IMR-90 (cell line): Measurements from ENCODE around the gene OR2C1. TPM values are rescaled to one million over a fixed set of nuclear protein-coding genes. Genes with fewer than 3 reads are reported as not detected.

Experiments
- ATAC-seq: fragments of 200-7000 bp; cut with Tn5 transposase; 2 replicates; pipeline ENCODE4 v1.9.1; 2020; ENCODE audit warnings: low read depth, mild to moderate bottlenecking, moderate library complexity
- BruUV-seq: library from RNA; stranded (reverse); fragments of 400-500 nt; replicated peaks from 2 replicates; lab custom pipeline; 2021; lab: Mats Ljungman, UMichigan
- CTCF ChIA-PET: fragments of 300-600 bp; formaldehyde crosslinking; extraction: SDS; loops from one replicate; lab custom pipeline; 2021; ENCODE audit warnings: antibody characterized with exemption; lab: Yijun Ruan, JAX
- POLR2A ChIA-PET: fragments of 300-600 bp; sonication (Branson Sonifier 250); formaldehyde crosslinking; loops from one replicate; lab custom pipeline; 2022; ENCODE audit warnings: antibody characterized with exemption; ENCODE audit not compliant: unreplicated experiment; lab: Charles Lee
- DNase-seq: peaks from one replicate; pipeline ENCODE4 v3.0.0; 2013
- H2AFZ ChIP-seq: replicated peaks from 2 replicates; pipeline ENCODE3; 2013; ENCODE audit warnings: low read length, mild to moderate bottlenecking; ENCODE audit not compliant: poor library complexity
- H2AK5ac ChIP-seq: 2 replicates; pipeline ENCODE4 v1.6.1; 2013; ENCODE audit warnings: low read depth, low read length, inconsistent platforms
- H2AK9ac ChIP-seq: replicated peaks from 2 replicates; pipeline ENCODE3; 2013; ENCODE audit warnings: mild to moderate bottlenecking, low read depth, low read length, moderate library complexity; ENCODE audit not compliant: poor library complexity
- H2BK120ac ChIP-seq: 2 replicates; pipeline ENCODE4 v1.6.1; 2013; ENCODE audit warnings: low read depth, low read length, inconsistent platforms
- H2BK15ac ChIP-seq: 3 replicates; pipeline ENCODE4 v1.6.1; 2013; ENCODE audit warnings: low read depth, low read length, inconsistent platforms
- H2BK20ac ChIP-seq: 2 replicates; pipeline ENCODE4 v1.6.1; 2013; ENCODE audit warnings: low read depth, mild to moderate bottlenecking, inconsistent platforms, low read length, moderate library complexity
- H2BK5ac ChIP-seq: 2 replicates; pipeline ENCODE4 v1.6.1; 2013; ENCODE audit warnings: mild to moderate bottlenecking, low read depth, low read length, inconsistent platforms; ENCODE audit not compliant: poor library complexity, severe bottlenecking
- H3K14ac ChIP-seq: replicated peaks from 2 replicates; pipeline ENCODE4 v1.6.1; 2013; ENCODE audit warnings: low read depth, low read length, inconsistent platforms
- H3K18ac ChIP-seq: 2 replicates; pipeline ENCODE4 v1.6.1; 2013; ENCODE audit warnings: low read depth, low read length, control low read depth
- H3K23ac ChIP-seq: 2 replicates; pipeline ENCODE4 v1.6.1; 2013; ENCODE audit warnings: low read depth, low read length, inconsistent platforms
- H3K27ac ChIP-seq: 2 replicates; pipeline ENCODE4 v1.5.1; 2013; ENCODE audit warnings: mild to moderate bottlenecking, control low read depth, low read length; ENCODE audit not compliant: insufficient read depth
- H3K27me3 ChIP-seq: 2 replicates; pipeline ENCODE4 v1.6.1; 2013; ENCODE audit warnings: low read length; ENCODE audit not compliant: control insufficient read depth, insufficient read depth
- H3K36me3 ChIP-seq: 2 replicates; pipeline ENCODE4 v1.6.1; 2013; ENCODE audit warnings: low read length, mixed read lengths; ENCODE audit not compliant: control insufficient read depth, insufficient read depth
- H3K4ac ChIP-seq: 2 replicates; pipeline ENCODE4 v1.6.1; 2013; ENCODE audit warnings: low read depth, low read length, inconsistent platforms
- H3K4me1 ChIP-seq: 2 replicates; pipeline ENCODE4 v1.6.1; 2013; ENCODE audit warnings: low read length, mixed read lengths; ENCODE audit not compliant: control insufficient read depth, insufficient read depth
- H3K4me2 ChIP-seq: 2 replicates; pipeline ENCODE4 v1.6.1; 2013; ENCODE audit warnings: low read depth, mild to moderate bottlenecking, control low read depth, low read length, moderate library complexity
- H3K4me3 ChIP-seq: 2 replicates; pipeline ENCODE4 v1.5.1; 2013; ENCODE audit warnings: low read depth, mild to moderate bottlenecking, control low read depth, low read length, moderate library complexity; ENCODE audit not compliant: insufficient read depth
- H3K56ac ChIP-seq: 2 replicates; pipeline ENCODE4 v1.6.1; 2013; ENCODE audit warnings: low read length, inconsistent platforms; ENCODE audit not compliant: insufficient read depth; ENCODE audit errors: extremely low read depth
- H3K79me1 ChIP-seq, 2 experiments: 2 replicates each; pipeline ENCODE4 v1.6.1; 2013; ENCODE audit warnings: low read length in 2 of 2, inconsistent platforms in 1 of 2, low read depth in 1 of 2
- H3K9ac ChIP-seq: 2 replicates; pipeline ENCODE4 v1.6.1; 2013; ENCODE audit warnings: low read depth, low read length, control low read depth
- H3K9me1 ChIP-seq: 2 replicates; pipeline ENCODE4 v1.6.1; 2013; ENCODE audit warnings: low read length, inconsistent platforms; ENCODE audit not compliant: insufficient read depth
- H3K9me3 ChIP-seq: 2 replicates; pipeline ENCODE4 v1.6.1; 2013; ENCODE audit warnings: low read length; ENCODE audit not compliant: control insufficient read depth, insufficient read depth
- H4K20me1 ChIP-seq: 2 replicates; pipeline ENCODE4 v1.6.1; 2013; ENCODE audit warnings: low read length, inconsistent platforms; ENCODE audit not compliant: insufficient read depth
- H4K5ac ChIP-seq: 2 replicates; pipeline ENCODE4 v1.6.1; 2013; ENCODE audit warnings: mild to moderate bottlenecking, low read depth, low read length, control low read depth
- H4K8ac ChIP-seq, 2 experiments: 2 replicates each; pipeline ENCODE4 v1.6.1; 2013; ENCODE audit warnings: low read depth in 2 of 2, low read length in 2 of 2, control low read depth in 1 of 2, inconsistent platforms in 1 of 2
- H4K91ac ChIP-seq: 2 replicates; pipeline ENCODE4 v1.6.1; 2013; ENCODE audit warnings: low read depth, low read length, inconsistent platforms; ENCODE audit not compliant: insufficient read depth
- BHLHE40 ChIP-seq: fragments of 150-350 bp; IDR thresholded peaks from 2 replicates; pipeline ENCODE4 v1.6.1; 2016; ENCODE audit warnings: mild to moderate bottlenecking, low read depth, low read length
- ELK1 ChIP-seq: fragments of 150-350 bp; IDR thresholded peaks from 2 replicates; pipeline ENCODE4 v1.6.1; 2016; ENCODE audit warnings: low read depth, mild to moderate bottlenecking, low read length, moderate library complexity, borderline replicate concordance
- FOS ChIP-seq: fragments of 150-350 bp; IDR thresholded peaks from 2 replicates; pipeline ENCODE4 v1.6.1; 2016; ENCODE audit warnings: low read depth, low read length
- NFE2L2 ChIP-seq: fragments of 150-350 bp; IDR thresholded peaks from 2 replicates; pipeline ENCODE4 v1.6.1; 2016; ENCODE audit warnings: low read depth, mild to moderate bottlenecking, low read length
- POLR2A ChIP-seq: IDR thresholded peaks from 2 replicates; pipeline ENCODE4 v1.6.1; 2012; ENCODE audit warnings: mild to moderate bottlenecking, low read depth, low read length
- USF2 ChIP-seq: fragments of 150-350 bp; IDR thresholded peaks from 2 replicates; pipeline ENCODE4 v1.6.1; 2017; ENCODE audit warnings: mild to moderate bottlenecking, antibody characterized with exemption, low read length, low read depth
- WGBS, 2 experiments: methylation state at CpG; one replicate each; pipeline versions ENCODE4 v1.1.5 to v1.1.7; 2013; ENCODE audit warnings: missing lambda C conversion rate in 2 of 2; ENCODE audit not compliant: insufficient read length in 1 of 2; ENCODE audit errors: extremely low coverage in 2 of 2; 5-methylcytosine and 5-hydroxymethylcytosine counted together
- dilution Hi-C: fragments of 300-500 bp; cut with HindIII; formaldehyde crosslinking; loops from one replicate; pipeline ENCODE4 v1.14.3; 2018; ENCODE audit warnings: low sequenced_read_pairs; ENCODE audit not compliant: unreplicated experiment
- in situ Hi-C: fragments of 300-500 bp; cut with MboI; formaldehyde crosslinking; loops from 3 replicates; pipeline ENCODE4 v1.14.3; 2019; ENCODE audit warnings: low sequenced_read_pairs, inconsistent platforms, mixed read lengths
- intact Hi-C: fragments of 100-400 bp; cut with micrococcal nuclease; formaldehyde crosslinking; loops from 2 replicates; pipeline ENCODE4 v1.10.0; 2022
- polyA plus RNA-seq, 3 experiments: library from polyadenylated mRNA; depleted of rRNA; stranded (reverse); fragments of >200 nt; gene quantifications; 2 replicates each; pipeline ENCODE4 v1.2.3, GENCODE V29; 2012; ENCODE audit warnings: low replicate concordance in 1 of 3
- total RNA-seq: library from RNA; depleted of rRNA; stranded (reverse); fragments of >200 nt; gene quantifications from 2 replicates; pipeline ENCODE4 v1.2.3, GENCODE V29; 2012

OR2C1 gene
- total and polyA plus RNA-seq, 2 of the 4 experiments (the other 2 are of a cell fraction), result under 0.01 to 0.05 TPM

- H3K9ac ChIP-seq, result no peak overlapping the region
- ATAC-seq (no peak), DNase-seq (no peak)
- H2AFZ ChIP-seq, result no peak overlapping the region
- in situ Hi-C loops (no loop called here), dilution Hi-C loops (no loop called here), intact Hi-C loops (no loop called here)
- peaks cover 61% of the 10 kb centered on the region for H3K9me3 ChIP-seq
- no peak overlapping the region for H2BK15ac ChIP-seq
- ChIA-PET POLR2A (no interaction called here), CTCF (no interaction called here)
- H3K4me1 ChIP-seq, result no peaks in the 10 kb centered on the region
- no peaks in the 10 kb centered on the region for H3K79me1 ChIP-seq
- H4K8ac ChIP-seq, result no peak overlapping the region
- no peak overlapping the region for H2AK9ac ChIP-seq
- H3K4me2 ChIP-seq, result no peak overlapping the region
- H4K20me1 ChIP-seq, result no peaks in the 10 kb centered on the region
- no peak overlapping the region for H2BK120ac ChIP-seq
- H3K18ac ChIP-seq, result no peak overlapping the region
- H4K5ac ChIP-seq, result no peak overlapping the region
- no peak overlapping the region for H3K4me3 ChIP-seq
- no peak overlapping the region for H3K14ac ChIP-seq
- no peaks in the 10 kb centered on the region for H3K27me3 ChIP-seq
- H2AK5ac ChIP-seq, result no peak overlapping the region
- H2BK20ac ChIP-seq, result no peak overlapping the region
- no peak overlapping the region for H2BK5ac ChIP-seq
- no peak overlapping the region for H3K56ac ChIP-seq
- no peaks in the 10 kb centered on the region for H3K9me1 ChIP-seq
- TF ChIP-seq POLR2A (no peak), ELK1 (no peak), BHLHE40 (no peak), FOS (no peak), USF2 (no peak), NFE2L2 (peak; percentile 39; the same call in 1 of the 2 replicates)
- BruUV-seq, result no TSS peak
- no peak overlapping the region for H3K27ac ChIP-seq
- H3K4ac ChIP-seq, result no peak overlapping the region
- H4K91ac ChIP-seq, result no peak overlapping the region
- H3K23ac ChIP-seq, result no peak overlapping the region
- peaks cover 13% of the 10 kb centered on the region for H3K36me3 ChIP-seq
- WGBS, 2 experiments, result no CpG with 5 or more reads among the region's 2 CpGs
Observed at GRCh38 chr16:3321816-3322215, 33.9 kb upstream of the OR2C1 start.
